Naive B cell (primary cell): ENCODE measurements around the gene STARD5. TPM values are rescaled to one million over a fixed set of nuclear protein-coding genes. Genes with fewer than 3 reads are reported as not detected.

Experiments used
- polyA plus RNA-seq, 6 donors: library from polyadenylated mRNA; unstranded; fragments of 300-500 nt; fragmentation: Illumina TruSeq; gene quantifications; one replicate each; pipeline ENCODE4 v1.2.3, GENCODE V29; 2021; ENCODE audit warnings: low read depth in 6 of 6

STARD5 gene
- polyA plus RNA-seq, 6 donors from 2014 or later = 5.1 to 9.6 (median 7.3) TPM

Other genes starting within 250 kb of the STARD5 start
- gene CFAP161, start 189.9 kb downstream of the STARD5 start, polyA plus RNA-seq = under 1 TPM in 1 of 6 donors, not detected in 5; 0.40 TPM
- 100 to 1,000 TPM; 146 to 315 (median 222) TPM for gene IL16, start 127.3 kb downstream of the STARD5 start, polyA plus RNA-seq
- not detected for gene TMC3, start 50.1 kb upstream of the STARD5 start, polyA plus RNA-seq